Caco-2 (cell line): ENCODE measurements around the gene MPHOSPH6. TPM values are rescaled to one million over a fixed set of nuclear protein-coding genes. Genes with fewer than 3 reads are reported as not detected.
"Not testable (repeated sequence)": the region's sequence is repeated elsewhere in the genome, so short reads cannot be mapped to it uniquely, and the experiment has no call there.

Source experiments
- BruUV-seq: library from RNA; stranded (reverse); fragments of 400-500 nt; replicated peaks from 2 replicates; lab custom pipeline; 2021; lab: Mats Ljungman, UMichigan
- CTCF ChIA-PET: fragments of 300-600 bp; sonication (Branson Sonifier 250); formaldehyde crosslinking; loops from one replicate; lab custom pipeline; 2022; ENCODE audit warnings: antibody characterized with exemption; lab: Charles Lee
- POLR2A ChIA-PET: fragments of 300-600 bp; sonication (Branson Sonifier 250); formaldehyde crosslinking; loops from one replicate; lab custom pipeline; 2022; ENCODE audit warnings: antibody characterized with exemption; lab: Charles Lee
- DNase-seq, 2 experiments: peaks; one replicate each; pipeline versions ENCODE4 v3.0.0 to v3.0.0-alpha.2; 2020 to 2022
- H3K27me3 ChIP-seq: replicated peaks from 2 replicates; pipeline ENCODE4 v1.6.0; 2011; ENCODE audit warnings: low read length; ENCODE audit not compliant: control insufficient read depth, insufficient read depth
- H3K36me3 ChIP-seq: 2 replicates; pipeline ENCODE4 v1.5.1; 2011; ENCODE audit warnings: low read length; ENCODE audit not compliant: control insufficient read depth, insufficient read depth
- H3K4me1 ChIP-seq: fragments of 250-450 bp; sonication (Bioruptor Pico); 2 replicates; pipeline ENCODE4 v1.5.1; 2020; ENCODE audit warnings: mild to moderate bottlenecking
- H3K4me3 ChIP-seq: 2 replicates; pipeline ENCODE4 v1.5.1; 2011; ENCODE audit warnings: low read depth, mild to moderate bottlenecking, control low read depth, low read length
- H3K9me3 ChIP-seq: fragments of 250-450 bp; sonication (Bioruptor Pico); 2 replicates; pipeline ENCODE4 v1.5.1; 2020; ENCODE audit warnings: mild to moderate bottlenecking, moderate library complexity
- H3K27ac Mint-ChIP-seq: one replicate; pipeline ENCODE4 v1.8.0; 2022; ENCODE audit warnings: mixed read lengths; ENCODE audit not compliant: unreplicated experiment
- H3K27me3 Mint-ChIP-seq: one replicate; pipeline ENCODE4 v1.8.0; 2022; ENCODE audit warnings: mixed read lengths; ENCODE audit not compliant: insufficient read depth, unreplicated experiment
- H3K36me3 Mint-ChIP-seq: one replicate; pipeline ENCODE4 v1.8.0; 2022; ENCODE audit warnings: mild to moderate bottlenecking, mixed read lengths; ENCODE audit not compliant: insufficient read depth, unreplicated experiment
- H3K4me1 Mint-ChIP-seq: one replicate; pipeline ENCODE4 v1.8.0; 2022; ENCODE audit warnings: low read depth, mixed read lengths; ENCODE audit not compliant: unreplicated experiment
- H3K4me3 Mint-ChIP-seq: one replicate; pipeline ENCODE4 v1.8.0; 2022; ENCODE audit warnings: mild to moderate bottlenecking, moderate library complexity, mixed read lengths; ENCODE audit not compliant: unreplicated experiment
- H3K9me3 Mint-ChIP-seq: one replicate; pipeline ENCODE4 v1.8.0; 2022; ENCODE audit warnings: mixed read lengths; ENCODE audit not compliant: unreplicated experiment
- intact Hi-C: fragments of 100-400 bp; cut with micrococcal nuclease; formaldehyde crosslinking; loops from one replicate; pipeline ENCODE4 v1.10.0; 2022; ENCODE audit not compliant: unreplicated experiment
- total RNA-seq: library from RNA; stranded (reverse); gene quantifications from 2 replicates; pipeline ENCODE4 v1.2.3, GENCODE V29; 2022
- TF ChIP-seq, protein P1 (sequence below), 2 experiments: fragments of 200-600 bp in 1 of 2; IDR thresholded peaks; 1 replicate in 1 of 2; 2 replicates in 1 of 2; pipeline versions ENCODE4 v1.5.1 to v1.8.0; 2011 to 2022; ENCODE audit warnings: antibody characterized with exemption in 1 of 2, control low read depth in 1 of 2, inconsistent platforms in 1 of 2, low read depth in 1 of 2, low read length in 1 of 2, mild to moderate bottlenecking in 1 of 2, moderate library complexity in 1 of 2; ENCODE audit not compliant: insufficient read depth in 1 of 2, severe bottlenecking in 1 of 2, unreplicated experiment in 1 of 2

Gene MPHOSPH6
- total RNA-seq, 1 experiment from 2014 or later, result 41.9 TPM

DNA sequence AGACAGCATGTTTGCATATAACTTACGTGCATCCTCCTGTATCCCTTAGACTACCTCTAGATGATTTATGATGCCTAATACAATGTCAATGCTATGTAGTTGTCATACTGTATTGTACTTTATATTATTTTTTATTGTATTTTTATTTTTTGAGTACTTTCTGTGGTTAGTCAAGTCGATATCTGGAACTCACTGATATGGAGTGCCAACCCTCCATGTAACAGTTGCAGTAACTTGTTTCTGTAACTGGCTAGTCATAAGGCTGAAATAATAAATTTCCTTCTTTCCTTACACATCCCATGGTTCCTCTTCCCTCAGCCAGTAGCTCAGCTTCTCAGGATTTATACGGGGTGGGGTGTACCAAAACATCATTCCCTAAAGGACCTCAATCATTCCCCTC, 23.5 kb downstream of the MPHOSPH6 start:
- CTCF ChIA-PET, result no interaction called here
- Mint-ChIP-seq H3K27ac (no peak overlapping the region), H3K4me1 (no peaks in the 10 kb centered on the region), H3K9me3 (no peaks in the 10 kb centered on the region), H3K4me3 (no peak overlapping the region), H3K27me3 (no peaks in the 10 kb centered on the region), H3K36me3 (peaks cover 23% of the 10 kb centered on the region)
- intact Hi-C loops, result no loop called here
- POLR2A ChIA-PET, result no interaction called here
- Histone ChIP-seq H3K36me3 (no peaks in the 10 kb centered on the region), H3K9me3 (peaks cover 5% of the 10 kb centered on the region; the same call in 1 of the 2 replicates), H3K4me1 (no peaks in the 10 kb centered on the region), H3K4me3 (no peak overlapping the region), H3K27me3 (no peaks in the 10 kb centered on the region)
- no peak for DNase-seq
- no TSS peak for BruUV-seq
- TF ChIP-seq, protein P1, sequence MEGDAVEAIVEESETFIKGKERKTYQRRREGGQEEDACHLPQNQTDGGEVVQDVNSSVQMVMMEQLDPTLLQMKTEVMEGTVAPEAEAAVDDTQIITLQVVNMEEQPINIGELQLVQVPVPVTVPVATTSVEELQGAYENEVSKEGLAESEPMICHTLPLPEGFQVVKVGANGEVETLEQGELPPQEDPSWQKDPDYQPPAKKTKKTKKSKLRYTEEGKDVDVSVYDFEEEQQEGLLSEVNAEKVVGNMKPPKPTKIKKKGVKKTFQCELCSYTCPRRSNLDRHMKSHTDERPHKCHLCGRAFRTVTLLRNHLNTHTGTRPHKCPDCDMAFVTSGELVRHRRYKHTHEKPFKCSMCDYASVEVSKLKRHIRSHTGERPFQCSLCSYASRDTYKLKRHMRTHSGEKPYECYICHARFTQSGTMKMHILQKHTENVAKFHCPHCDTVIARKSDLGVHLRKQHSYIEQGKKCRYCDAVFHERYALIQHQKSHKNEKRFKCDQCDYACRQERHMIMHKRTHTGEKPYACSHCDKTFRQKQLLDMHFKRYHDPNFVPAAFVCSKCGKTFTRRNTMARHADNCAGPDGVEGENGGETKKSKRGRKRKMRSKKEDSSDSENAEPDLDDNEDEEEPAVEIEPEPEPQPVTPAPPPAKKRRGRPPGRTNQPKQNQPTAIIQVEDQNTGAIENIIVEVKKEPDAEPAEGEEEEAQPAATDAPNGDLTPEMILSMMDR (IDR thresholded peaks at IDR 0.05; ENCODE audit: insufficient read depth in 1 of 2, low read depth in 1 of 2, low read length in 1 of 2, severe bottlenecking in 1 of 2, unreplicated experiment in 1 of 2), result no peak

DNA sequence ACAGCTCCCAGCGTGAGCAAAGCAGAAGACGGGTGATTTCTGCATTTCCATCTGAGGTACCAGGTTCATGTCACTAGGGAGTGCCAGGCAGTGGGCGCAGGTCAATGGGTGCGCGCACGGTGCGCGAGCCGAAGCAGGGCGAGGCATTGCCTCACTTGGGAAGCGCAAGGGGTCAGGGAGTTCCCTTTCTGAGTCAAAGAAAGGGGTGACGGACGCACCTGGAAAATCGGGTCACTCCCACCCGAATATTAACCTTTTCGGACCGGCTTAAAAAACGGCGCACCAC, 30.8 kb downstream of the MPHOSPH6 start:
- peak overlapping the region; percentile 9 for H3K4me3 ChIP-seq

DNA sequence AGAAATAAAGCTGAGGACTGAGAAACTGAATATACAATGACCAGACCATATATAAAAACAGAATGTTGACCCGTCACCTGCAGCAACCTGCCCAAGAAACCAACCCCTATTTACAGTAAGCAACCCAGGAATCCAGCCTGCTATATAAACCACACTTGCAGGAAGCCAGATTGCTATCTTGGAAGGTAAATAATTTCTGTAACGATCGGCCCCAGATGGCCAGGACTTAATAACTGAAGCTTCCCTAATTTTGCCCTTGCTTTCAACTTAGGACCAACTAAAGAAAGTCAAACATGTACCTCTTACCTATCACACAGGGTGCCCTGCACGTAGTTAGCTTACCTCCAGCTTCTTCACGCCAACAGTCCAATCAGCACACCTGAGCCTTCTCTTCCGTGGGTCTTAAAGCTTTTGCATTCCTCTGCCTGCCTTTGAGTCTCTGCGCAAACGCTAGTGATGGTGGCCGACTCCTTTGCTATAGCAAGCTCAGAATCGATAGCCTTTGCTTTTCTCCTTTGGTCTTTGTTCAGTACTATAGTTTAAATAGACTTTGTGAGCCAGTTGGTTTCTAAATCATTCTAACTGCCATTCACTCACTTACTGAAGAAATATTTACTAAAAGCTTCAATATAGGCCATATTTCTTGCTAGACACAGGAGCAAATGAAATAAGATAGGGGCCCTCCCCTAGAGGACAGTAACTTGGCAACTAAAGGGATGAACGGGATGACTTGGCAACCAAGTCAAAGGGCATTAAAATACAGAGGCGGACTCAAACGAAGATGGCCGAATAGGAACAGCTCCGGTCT, 31.3 kb downstream of the MPHOSPH6 start:
- TF ChIP-seq, protein P1 (IDR thresholded peaks at IDR 0.05; ENCODE audit: insufficient read depth in 1 of 2, low read depth in 1 of 2, low read length in 1 of 2, severe bottlenecking in 1 of 2, unreplicated experiment in 1 of 2), result no peak
- H3K4me1 Mint-ChIP-seq, result no peaks in the 10 kb centered on the region
- ChIA-PET CTCF (no interaction called here), POLR2A (no interaction called here)
- no peaks in the 10 kb centered on the region for H3K27me3 Mint-ChIP-seq
- no peaks in the 10 kb centered on the region for H3K4me1 ChIP-seq
- no TSS peak for BruUV-seq
- intact Hi-C loops, result no loop called here
- no peaks in the 10 kb centered on the region; the same call in 1 of the 2 replicates for H3K36me3 ChIP-seq
- DNase-seq, result no peak
- H3K4me3 Mint-ChIP-seq, result peak overlapping the region; percentile 26
- H3K36me3 Mint-ChIP-seq, result peaks cover 9% of the 10 kb centered on the region
- H3K9me3 Mint-ChIP-seq, result no peaks in the 10 kb centered on the region
- H3K9me3 ChIP-seq, result no peaks in the 10 kb centered on the region
- no peak overlapping the region; the same call in 1 of the 2 replicates for H3K4me3 ChIP-seq
- no peaks in the 10 kb centered on the region for H3K27me3 ChIP-seq
- no peak overlapping the region for H3K27ac Mint-ChIP-seq

More for the DNA sequence above, 30.8 kb downstream of the MPHOSPH6 start:
- H3K36me3 Mint-ChIP-seq, H3K36me3 ChIP-seq, CTCF ChIA-PET, H3K4me1 ChIP-seq, intact Hi-C loops, H3K27ac Mint-ChIP-seq, H3K27me3 Mint-ChIP-seq, POLR2A ChIA-PET, H3K9me3 Mint-ChIP-seq, H3K27me3 ChIP-seq, H3K4me1 Mint-ChIP-seq, DNase-seq, H3K9me3 ChIP-seq, BruUV-seq: not testable (repeated sequence)
- H3K4me3 Mint-ChIP-seq, result peak overlapping the region; percentile 26
